GF-D8 (cell line): ENCODE measurements around the gene GNAI3.
A peak's percentile ranks its signal among the peaks of the same experiment; 100 is the strongest.

Experiments
- DNase-seq: peaks from one replicate; lab custom pipeline; 2025; lab: John Stamatoyannopoulos, UW

The GNAI3 gene

GRCh38 chr1:109546311-109547109 is 1.9 kb upstream of the GNAI3 start:
- peak; percentile 64 for DNase-seq

- DNase-seq = no peak
These were observed 723 bp upstream of the GNAI3 start for GRCh38 chr1:109547463-109548320.

GRCh38 chr1:109556563-109556962 is 8.1 kb downstream of the GNAI3 start:
- DNase-seq = no peak

GRCh38 chr1:109557520-109557919 is 9.1 kb downstream of the GNAI3 start:
- DNase-seq = no peak

DNA sequence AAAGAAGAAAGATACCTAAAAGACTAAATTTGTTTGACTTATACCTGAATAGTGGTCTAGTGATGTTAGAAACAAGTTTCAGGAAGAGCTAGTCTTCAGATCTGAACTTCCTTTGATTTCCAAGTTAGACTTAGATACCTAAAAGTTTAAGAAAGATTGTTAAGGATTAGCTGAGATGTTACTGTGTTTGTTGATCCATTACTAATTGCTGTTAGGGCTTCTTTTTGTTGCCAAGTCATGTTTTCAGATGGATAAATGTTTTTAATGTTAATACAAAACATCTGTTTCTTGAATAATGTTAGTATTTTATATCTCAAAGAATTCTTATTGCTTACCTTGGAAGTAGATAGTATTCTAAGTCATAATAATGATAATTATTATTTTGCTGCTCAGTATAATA is 11.6 kb downstream of the GNAI3 start:
- DNase-seq = no peak

GRCh38 chr1:109564194-109564878 is 15.9 kb downstream of the GNAI3 start:
- no peak for DNase-seq

GRCh38 chr1:109565241-109565640 is 16.8 kb downstream of the GNAI3 start:
- no peak for DNase-seq

GRCh38 chr1:109566982-109567381 is 18.6 kb downstream of the GNAI3 start:
- DNase-seq = no peak

DNA sequence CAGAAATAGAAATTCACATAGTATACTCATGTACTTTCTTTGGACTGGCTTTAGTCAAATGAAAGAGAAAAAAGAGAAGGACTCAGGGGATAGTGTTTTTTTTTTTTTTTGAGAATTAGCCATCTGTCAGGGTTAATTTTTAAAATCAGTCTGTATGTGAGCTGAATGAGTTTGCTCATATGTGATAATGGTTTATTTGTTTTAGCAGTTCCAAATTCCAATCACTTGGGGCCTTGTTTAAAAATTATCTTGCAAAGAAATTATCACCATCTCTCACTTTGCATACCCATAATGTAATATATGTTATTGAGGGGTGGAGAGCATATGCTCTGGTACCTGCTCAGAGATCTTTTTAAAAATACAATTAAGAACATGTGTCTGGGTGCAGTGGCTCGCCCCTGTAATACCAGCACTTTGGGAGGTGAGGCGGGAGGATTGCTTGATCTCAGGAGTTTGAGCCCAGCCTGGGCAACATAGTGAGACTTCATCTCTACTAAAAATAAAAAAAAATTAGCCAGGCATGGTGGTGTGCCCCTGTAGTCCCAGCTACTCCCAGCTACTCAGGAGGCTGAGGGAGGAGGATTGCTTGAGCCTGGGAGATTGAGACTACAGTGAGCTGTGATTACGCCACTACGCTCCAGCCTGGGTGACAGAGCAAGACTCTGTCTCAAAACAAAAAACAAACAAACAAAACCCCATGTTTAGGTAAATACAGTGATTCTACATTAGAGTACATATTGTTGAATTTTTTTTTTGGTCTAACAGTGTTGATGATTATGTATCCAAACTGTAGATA is 19.7 kb downstream of the GNAI3 start:
- DNase-seq = no peak

DNA sequence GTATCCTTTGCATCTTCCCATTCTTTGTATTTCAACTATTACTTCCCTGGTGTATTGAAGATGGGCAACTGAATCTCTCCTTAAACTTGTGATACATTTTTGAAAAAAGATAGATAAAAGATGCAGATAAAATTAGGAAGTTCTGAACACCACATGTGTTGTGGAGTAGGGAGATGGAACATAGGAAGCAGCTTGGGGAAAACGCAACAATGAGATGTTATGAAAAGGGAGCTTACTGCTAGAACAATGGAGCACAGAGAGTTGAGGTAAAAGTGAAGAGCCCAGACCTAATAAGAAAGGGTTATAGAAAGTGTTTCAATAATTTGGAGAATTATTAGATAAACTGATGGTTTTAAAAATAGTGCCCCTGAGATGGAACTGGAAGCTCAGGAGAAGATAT is 20.9 kb downstream of the GNAI3 start:
- DNase-seq = no peak

- DNase-seq = no peak
These were observed 22.0 kb downstream of the GNAI3 start for GRCh38 chr1:109570414-109570813.

GRCh38 chr1:109573785-109574184 is 25.4 kb downstream of the GNAI3 start:
- peak; percentile 46 for DNase-seq

GRCh38 chr1:109578947-109579443 is 30.6 kb downstream of the GNAI3 start:
- DNase-seq = no peak

DNA sequence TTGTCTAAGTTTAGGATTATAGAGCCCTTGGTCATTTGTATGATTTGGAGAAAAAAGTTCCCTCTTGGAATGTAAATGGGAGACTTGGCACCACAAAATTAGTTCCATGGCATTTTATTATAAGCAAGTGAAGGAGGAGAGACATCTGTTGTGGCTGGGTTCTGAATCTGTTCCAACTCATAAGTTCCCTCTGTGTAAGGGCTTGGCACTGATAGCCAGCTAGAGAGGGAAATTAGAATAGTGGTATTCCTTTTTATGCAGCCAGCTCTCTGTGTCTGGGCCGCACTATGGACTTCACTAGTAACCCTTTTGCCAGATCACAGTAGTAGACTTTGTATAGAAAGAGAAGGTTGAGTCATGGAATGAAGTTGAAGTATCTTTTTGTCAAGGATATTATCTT is 31.1 kb downstream of the GNAI3 start:
- no peak for DNase-seq

DNA sequence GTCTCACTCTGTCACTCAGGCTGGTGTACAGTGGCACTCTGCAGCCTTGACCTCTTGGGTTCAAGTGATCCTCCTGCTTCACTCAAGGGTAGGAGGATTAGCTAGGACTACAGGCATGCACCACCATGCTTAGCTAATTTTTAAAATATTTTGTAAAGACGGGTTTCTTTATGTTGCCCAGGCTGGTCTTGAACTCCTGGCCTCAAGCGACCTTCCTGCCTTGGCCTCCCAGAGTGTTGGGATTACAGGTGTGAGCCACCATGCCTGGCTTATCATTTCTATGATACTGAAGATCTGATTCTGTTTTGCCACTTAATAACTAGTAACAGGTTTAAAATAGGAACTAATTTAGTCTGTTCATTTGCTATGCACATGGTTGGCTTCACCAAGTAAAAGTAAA is 33.6 kb downstream of the GNAI3 start:
- no peak for DNase-seq

DNA sequence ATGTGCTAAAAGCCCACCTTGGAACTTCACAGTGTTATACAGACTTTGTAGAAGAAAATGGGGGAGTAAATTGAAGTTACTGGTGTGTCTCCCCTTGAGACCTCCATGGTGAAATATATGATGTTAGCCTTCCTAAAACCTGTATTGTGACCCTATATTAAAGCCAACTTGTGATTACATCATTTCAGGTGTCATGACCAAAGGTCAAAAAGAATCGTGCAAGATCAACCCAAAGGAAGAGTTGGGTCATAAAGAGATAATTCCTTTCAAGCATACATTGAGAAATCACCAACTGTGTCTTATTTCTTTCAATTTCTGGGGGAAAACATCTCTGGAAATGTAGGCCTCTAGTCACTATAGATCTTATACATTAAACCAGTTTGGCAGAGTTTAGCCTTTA is 36.4 kb downstream of the GNAI3 start:
- DNase-seq = no peak

- DNase-seq = no peak
These were observed 37.6 kb downstream of the GNAI3 start for GRCh38 chr1:109586055-109586454.

DNA sequence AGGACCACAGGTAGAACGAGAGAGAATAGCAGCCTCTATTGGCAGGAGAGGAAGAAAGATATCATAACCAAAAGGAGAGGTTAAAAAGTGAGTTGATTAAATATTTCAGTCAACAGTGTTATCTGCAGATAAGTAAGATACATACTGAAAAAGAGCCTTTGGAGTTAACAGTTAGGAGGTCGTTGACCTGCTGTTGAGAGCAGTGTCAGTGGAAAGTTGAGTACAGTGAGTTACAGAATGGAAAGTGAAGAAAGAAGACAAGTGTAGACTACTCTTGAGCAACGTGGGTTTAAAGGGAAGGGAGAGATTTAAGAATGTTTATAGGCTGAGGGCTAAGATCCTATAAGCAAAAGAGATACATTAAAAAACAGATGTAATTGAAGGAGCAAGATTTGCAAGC is 40.8 kb downstream of the GNAI3 start:
- no peak for DNase-seq

GRCh38 chr1:109589679-109590078 is 41.3 kb downstream of the GNAI3 start:
- no peak for DNase-seq

GRCh38 chr1:109592916-109593315 is 44.5 kb downstream of the GNAI3 start:
- no peak for DNase-seq

DNA sequence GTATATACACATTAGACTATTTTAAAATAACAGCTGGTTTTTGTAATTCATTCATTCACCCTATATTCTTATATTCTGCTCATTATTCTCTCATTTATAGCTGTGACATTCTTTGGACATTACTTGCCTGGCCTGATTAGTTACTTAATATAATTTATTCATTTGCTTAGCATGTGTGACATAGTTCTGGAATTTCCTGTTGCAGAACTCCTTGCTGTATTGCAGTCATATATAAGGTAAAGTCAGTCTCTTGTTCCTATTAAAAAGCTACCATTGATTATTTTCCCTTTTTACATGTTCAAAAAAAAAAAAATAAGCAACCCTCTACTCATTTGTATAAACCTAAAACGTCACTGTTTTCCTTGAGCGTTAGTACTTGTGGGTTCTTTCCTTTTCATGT is 47.1 kb downstream of the GNAI3 start:
- DNase-seq = no peak

- DNase-seq = no peak
These were observed 49.7 kb downstream of the GNAI3 start for GRCh38 chr1:109598156-109598555.
